Ishikawa (cell line): Measurements from ENCODE around the gene WNK2.

Experiments used
- CEBPB ChIP-seq: IDR thresholded peaks from 2 replicates; pipeline ENCODE4 v1.6.1; 2012
- CREB1 ChIP-seq: IDR thresholded peaks from 2 replicates; pipeline ENCODE4 v1.6.1; 2012; ENCODE audit warnings: low read depth
- EGR1 ChIP-seq: IDR thresholded peaks from 2 replicates; pipeline ENCODE4 v1.6.1; 2012
- EP300 ChIP-seq: IDR thresholded peaks from 2 replicates; pipeline ENCODE4 v1.6.1; 2012; ENCODE audit warnings: borderline replicate concordance
- NFIC ChIP-seq: IDR thresholded peaks from 2 replicates; pipeline ENCODE4 v1.6.1; 2012
- RAD21 ChIP-seq: IDR thresholded peaks from 2 replicates; pipeline ENCODE4 v1.6.1; 2012; ENCODE audit warnings: low read depth
- TAF1 ChIP-seq: IDR thresholded peaks from 2 replicates; pipeline ENCODE4 v1.6.1; 2012; ENCODE audit warnings: low read depth, mild to moderate bottlenecking
- USF1 ChIP-seq: IDR thresholded peaks from 2 replicates; pipeline ENCODE4 v1.6.1; 2012
- YY1 ChIP-seq: IDR thresholded peaks from 2 replicates; pipeline ENCODE4 v1.6.1; 2012; ENCODE audit warnings: low read depth
- ZBTB7A ChIP-seq: IDR thresholded peaks from 2 replicates; pipeline ENCODE4 v1.6.1; 2012; ENCODE audit warnings: low read depth
- TF ChIP-seq, protein P1 (sequence below): IDR thresholded peaks from 2 replicates; pipeline ENCODE4 v1.6.1; 2012

DNA sequence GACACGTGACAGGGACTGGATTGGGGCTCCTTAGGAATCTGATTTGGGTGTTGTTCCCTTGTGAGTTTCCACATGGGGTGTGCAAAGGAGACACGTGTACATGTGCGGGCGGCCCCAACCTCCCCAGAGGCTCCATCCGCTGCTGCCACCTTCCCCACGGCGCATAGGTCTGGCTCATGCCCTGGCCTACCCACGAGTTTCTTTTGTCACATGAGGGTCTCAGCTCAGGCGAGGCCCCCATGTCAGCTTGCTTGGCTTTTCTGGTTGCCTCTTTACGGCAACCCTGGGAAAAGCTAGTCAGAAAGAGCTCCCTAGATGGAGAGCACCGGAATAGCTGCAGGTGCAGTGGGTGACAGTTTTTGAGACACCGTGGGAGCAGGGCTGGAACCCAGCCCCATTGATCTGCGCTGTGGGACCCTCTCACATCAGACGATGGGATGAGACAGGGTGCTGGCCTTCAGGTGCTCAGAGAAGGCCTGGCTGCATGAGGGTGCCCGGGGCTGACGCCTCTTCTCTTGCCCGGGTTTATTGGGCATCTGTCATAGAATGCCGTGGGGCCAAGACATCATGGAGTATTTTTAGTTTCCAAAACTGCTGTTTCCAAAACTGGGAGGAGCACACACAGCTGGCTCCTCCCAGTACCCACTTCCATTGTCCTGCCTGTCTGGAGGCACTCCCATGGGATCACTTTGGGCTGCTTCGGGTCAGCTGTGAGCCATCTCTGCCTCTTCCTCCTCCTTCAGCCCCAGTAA, 107.8 kb downstream of the WNK2 start:
- TF ChIP-seq CREB1, result no peak
- no peak for TF ChIP-seq YY1
- TF ChIP-seq, protein P1, sequence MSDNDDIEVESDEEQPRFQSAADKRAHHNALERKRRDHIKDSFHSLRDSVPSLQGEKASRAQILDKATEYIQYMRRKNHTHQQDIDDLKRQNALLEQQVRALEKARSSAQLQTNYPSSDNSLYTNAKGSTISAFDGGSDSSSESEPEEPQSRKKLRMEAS, result no peak
- no peak for TF ChIP-seq EP300
- TF ChIP-seq TAF1, result no peak
- no peak for TF ChIP-seq EGR1
- no peak for TF ChIP-seq RAD21
- no peak for TF ChIP-seq CEBPB
- no peak for TF ChIP-seq USF1
- no peak for TF ChIP-seq ZBTB7A
- no peak for TF ChIP-seq NFIC
